Gastroesophageal sphincter (tissue), 3 donors: ENCODE measurements around the gene TRIP12.

Source experiments
- CTCF ChIP-seq, 4 experiments: fragments of 200-600 bp in 2 of 4; fragments of 450-650 bp in 2 of 4; sonication (generic) in 1 of 4; IDR thresholded peaks; one replicate each; pipeline ENCODE4 v1.5.1; 2017 to 2019; ENCODE audit warnings: antibody characterized with exemption in 4 of 4, mild to moderate bottlenecking in 2 of 4, moderate library complexity in 2 of 4
- EP300 ChIP-seq: sonication (generic); formaldehyde crosslinking; IDR thresholded peaks from one replicate; pipeline ENCODE4 v1.6.1; 2017; ENCODE audit warnings: antibody characterized with exemption, mild to moderate bottlenecking
- POLR2A ChIP-seq, 2 donors: fragments of 450-650 bp; IDR thresholded peaks; one replicate each; pipeline ENCODE4 v1.6.1; 2017; ENCODE audit warnings: antibody characterized with exemption in 2 of 2, mild to moderate bottlenecking in 2 of 2, moderate library complexity in 1 of 2
- POLR2AphosphoS5 ChIP-seq: sonication (generic); formaldehyde crosslinking; IDR thresholded peaks from one replicate; pipeline ENCODE4 v1.6.1; 2017; ENCODE audit warnings: antibody characterized with exemption

- TF ChIP-seq CTCF (IDR thresholded peaks at IDR 0.05) (no peak), POLR2A (IDR thresholded peaks at IDR 0.05) (no peak), EP300 (no peak), POLR2AphosphoS5 (no peak)
Observed at GRCh38 chr2:229901819-229902218, 20.0 kb downstream of the TRIP12 start.
